ENCODE results near the gene PSD4. TPM values are rescaled to one million over a fixed set of nuclear protein-coding genes. Genes with fewer than 3 reads are reported as not detected.
A peak's percentile ranks its signal among the peaks of the same experiment; 100 is the strongest.

PSD4 gene
- total RNA-seq, 2 donors from 2014 or later = 13.1 to 16.9 TPM

- DNase-seq (ENCODE audit: low spot score) (no peak), ATAC-seq (ENCODE audit: insufficient number of reproducible peaks, low FRiP score, low read depth) (no peak)
- TF ChIP-seq CTCF (IDR thresholded peaks at IDR 0.05) = no peak
- Histone ChIP-seq H3K27me3 (replicated peaks; ENCODE audit: insufficient read depth) (no peaks in the 10 kb centered on the region), H3K9me3 (no peaks in the 10 kb centered on the region), H3K4me1 (ENCODE audit: control insufficient read depth in 1 of 2, low read depth in 2 of 2) (peaks cover 3 to 9% of the 10 kb centered on the region in 2 donors), H3K27ac (no peak overlapping the region), H3K36me3 (no peaks in the 10 kb centered on the region), H3K4me3 (no peak overlapping the region)
Observed at GRCh38 chr2:113252047-113252590, 78.3 kb downstream of the PSD4 start.

- ATAC-seq (ENCODE audit: insufficient number of reproducible peaks, low FRiP score, low read depth) (no peak), DNase-seq (ENCODE audit: low spot score) (no peak)
- H3K27me3 ChIP-seq (replicated peaks; ENCODE audit: insufficient read depth) = no peaks in the 10 kb centered on the region
- H3K27ac ChIP-seq = no peak overlapping the region
- H3K36me3 ChIP-seq = no peaks in the 10 kb centered on the region
- peaks cover 14 to 21% of the 10 kb centered on the region in 2 donors for H3K4me1 ChIP-seq (ENCODE audit: control insufficient read depth in 1 of 2, low read depth in 2 of 2)
- TF ChIP-seq CTCF (IDR thresholded peaks at IDR 0.05) = no peak
- no peak overlapping the region for H3K4me3 ChIP-seq
- H3K9me3 ChIP-seq = no peaks in the 10 kb centered on the region
Observed at GRCh38 chr2:113253453-113253852, 79.7 kb downstream of the PSD4 start.

GRCh38 chr2:113255140-113256070 is 81.6 kb downstream of the PSD4 start:
- Histone ChIP-seq H3K4me1 (ENCODE audit: control insufficient read depth in 1 of 2, low read depth in 2 of 2) (peaks cover 14 to 23% of the 10 kb centered on the region in 2 donors), H3K27me3 (replicated peaks; ENCODE audit: insufficient read depth) (no peaks in the 10 kb centered on the region), H3K4me3 (no peak overlapping the region), H3K9me3 (no peaks in the 10 kb centered on the region), H3K36me3 (no peaks in the 10 kb centered on the region), H3K27ac (no peak overlapping the region)
- ATAC-seq (ENCODE audit: insufficient number of reproducible peaks, low FRiP score, low read depth) (no peak), DNase-seq (ENCODE audit: low spot score) (no peak)
- TF ChIP-seq CTCF (IDR thresholded peaks at IDR 0.05) = no peak

- no peaks in the 10 kb centered on the region for H3K9me3 ChIP-seq
- TF ChIP-seq CTCF (IDR thresholded peaks at IDR 0.05) = no peak
- H3K36me3 ChIP-seq = no peaks in the 10 kb centered on the region
- H3K4me1 ChIP-seq (ENCODE audit: control insufficient read depth in 1 of 2, low read depth in 2 of 2) = peaks cover 14 to 23% of the 10 kb centered on the region in 2 donors
- peak overlapping the region; percentile 20 to 35 for H3K27ac ChIP-seq
- no peaks in the 10 kb centered on the region for H3K27me3 ChIP-seq (replicated peaks; ENCODE audit: insufficient read depth)
- ATAC-seq (ENCODE audit: insufficient number of reproducible peaks, low FRiP score, low read depth) = peak; percentile 46
- H3K4me3 ChIP-seq = no peak overlapping the region
- no peak for DNase-seq (ENCODE audit: low spot score)
Observed at GRCh38 chr2:113257516-113258264, 83.9 kb downstream of the PSD4 start.
